ENCODE results near the gene SLC43A3. TPM values are rescaled to one million over a fixed set of nuclear protein-coding genes. Genes with fewer than 3 reads are reported as not detected.

Gene SLC43A3
- total RNA-seq, 2 experiments from 2014 or later, result 41.3 to 62.1 TPM

DNA sequence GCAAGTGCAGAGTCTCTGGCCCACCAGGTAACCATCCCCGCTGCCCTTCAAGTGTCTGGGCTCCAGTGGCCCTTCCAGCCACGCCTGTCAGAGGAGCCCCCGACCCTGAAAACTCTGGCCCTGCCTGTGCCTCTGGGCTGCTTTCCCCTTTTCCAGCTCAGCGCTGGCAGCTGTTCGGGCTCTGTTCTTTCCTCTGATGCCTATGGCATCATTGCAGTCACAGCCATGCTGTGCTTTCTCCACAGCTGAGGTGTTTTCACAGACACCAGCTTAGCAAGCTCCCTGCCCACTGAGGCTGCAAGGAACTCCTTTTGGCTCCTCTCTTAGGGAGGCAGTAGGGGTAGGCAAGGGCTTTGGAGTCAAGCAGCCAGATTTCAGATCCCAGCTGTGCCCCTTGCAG, 67.5 kb downstream of the SLC43A3 start:
- H3K9me3 ChIP-seq (ENCODE audit: low read length), result no peaks in the 10 kb centered on the region
- DNase-seq (ENCODE audit: low spot score), result no peak
- no peak overlapping the region for H2AFZ ChIP-seq (ENCODE audit: low read length)
- H4K20me1 ChIP-seq (ENCODE audit: insufficient read depth, low read length), result no peaks in the 10 kb centered on the region
- no peaks in the 10 kb centered on the region for H3K9me2 ChIP-seq (ENCODE audit: insufficient read depth, low read length)
- no peak overlapping the region for H3K4me3 ChIP-seq (ENCODE audit: low read depth, low read length, poor library complexity, severe bottlenecking)
- ChIA-PET CTCF (ENCODE audit: unreplicated experiment) (no interaction called here), POLR2A (interaction anchor here (0.6 kb wide), 1 partner anchor 14 kb away, joined by 3 read pairs; no protein-coding TSS in a partner anchor)
- H3K4me2 ChIP-seq (ENCODE audit: low read length), result no peak overlapping the region
- BruUV-seq (replicated peaks), result no TSS peak
- H3K4me1 ChIP-seq (ENCODE audit: insufficient read depth, low read length, poor library complexity, severe bottlenecking), result no peaks in the 10 kb centered on the region
- H3K36me3 ChIP-seq (ENCODE audit: insufficient read depth, low read length), result no peaks in the 10 kb centered on the region
- intact Hi-C loops (cut with micrococcal nuclease; ENCODE audit: unreplicated experiment), result no loop called here
- H3K27ac ChIP-seq (ENCODE audit: low read depth, low read length, poor library complexity, severe bottlenecking), result no peak overlapping the region
- no peak for TF ChIP-seq EZH2phosphoT487 (IDR thresholded peaks at IDR 0.05; ENCODE audit: borderline replicate concordance, low read depth, low read length)
- TF ChIP-seq, protein P1, sequence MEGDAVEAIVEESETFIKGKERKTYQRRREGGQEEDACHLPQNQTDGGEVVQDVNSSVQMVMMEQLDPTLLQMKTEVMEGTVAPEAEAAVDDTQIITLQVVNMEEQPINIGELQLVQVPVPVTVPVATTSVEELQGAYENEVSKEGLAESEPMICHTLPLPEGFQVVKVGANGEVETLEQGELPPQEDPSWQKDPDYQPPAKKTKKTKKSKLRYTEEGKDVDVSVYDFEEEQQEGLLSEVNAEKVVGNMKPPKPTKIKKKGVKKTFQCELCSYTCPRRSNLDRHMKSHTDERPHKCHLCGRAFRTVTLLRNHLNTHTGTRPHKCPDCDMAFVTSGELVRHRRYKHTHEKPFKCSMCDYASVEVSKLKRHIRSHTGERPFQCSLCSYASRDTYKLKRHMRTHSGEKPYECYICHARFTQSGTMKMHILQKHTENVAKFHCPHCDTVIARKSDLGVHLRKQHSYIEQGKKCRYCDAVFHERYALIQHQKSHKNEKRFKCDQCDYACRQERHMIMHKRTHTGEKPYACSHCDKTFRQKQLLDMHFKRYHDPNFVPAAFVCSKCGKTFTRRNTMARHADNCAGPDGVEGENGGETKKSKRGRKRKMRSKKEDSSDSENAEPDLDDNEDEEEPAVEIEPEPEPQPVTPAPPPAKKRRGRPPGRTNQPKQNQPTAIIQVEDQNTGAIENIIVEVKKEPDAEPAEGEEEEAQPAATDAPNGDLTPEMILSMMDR (conservative IDR thresholded peaks at IDR 0.05; ENCODE audit: low read length), result no peak
- no peaks in the 10 kb centered on the region for H3K79me2 ChIP-seq (ENCODE audit: insufficient read depth, low read depth, low read length)

DNA sequence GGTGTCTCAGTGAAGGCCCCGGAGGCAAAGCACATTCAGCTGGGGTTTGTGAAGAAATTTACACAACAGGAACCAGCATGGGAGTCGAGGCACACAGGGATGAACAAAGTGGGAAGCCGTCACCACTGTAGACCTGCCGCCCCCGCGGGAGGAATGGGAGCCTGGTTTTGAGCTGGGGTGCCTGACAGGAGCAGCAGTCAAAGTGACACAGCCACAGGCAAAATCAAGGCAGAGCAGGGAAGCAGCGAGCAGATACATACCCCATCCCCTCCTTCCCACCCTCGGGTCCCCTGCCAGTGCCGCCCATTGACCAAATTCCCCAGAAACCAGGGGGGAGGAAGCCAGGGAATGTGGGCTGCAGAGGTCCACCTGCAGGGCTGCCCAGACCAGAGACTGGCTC, 67.9 kb downstream of the SLC43A3 start:
- ChIA-PET POLR2A (no interaction called here), CTCF (ENCODE audit: unreplicated experiment) (no interaction called here)
- intact Hi-C loops (cut with micrococcal nuclease; ENCODE audit: unreplicated experiment), result no loop called here
- Histone ChIP-seq H3K79me2 (ENCODE audit: insufficient read depth, low read depth, low read length) (no peaks in the 10 kb centered on the region), H3K9me2 (ENCODE audit: insufficient read depth, low read length) (no peaks in the 10 kb centered on the region), H4K20me1 (ENCODE audit: insufficient read depth, low read length) (no peaks in the 10 kb centered on the region), H3K9me3 (ENCODE audit: low read length) (no peaks in the 10 kb centered on the region), H3K4me1 (ENCODE audit: insufficient read depth, low read length, poor library complexity, severe bottlenecking) (no peaks in the 10 kb centered on the region), H3K27ac (ENCODE audit: low read depth, low read length, poor library complexity, severe bottlenecking) (no peak overlapping the region), H3K36me3 (ENCODE audit: insufficient read depth, low read length) (no peaks in the 10 kb centered on the region), H3K4me3 (ENCODE audit: low read depth, low read length, poor library complexity, severe bottlenecking) (no peak overlapping the region), H3K4me2 (ENCODE audit: low read length) (no peak overlapping the region), H2AFZ (ENCODE audit: low read length) (no peak overlapping the region)
- DNase-seq (ENCODE audit: low spot score), result no peak
- BruUV-seq (replicated peaks), result no TSS peak
- no peak for TF ChIP-seq EZH2phosphoT487 (IDR thresholded peaks at IDR 0.05; ENCODE audit: borderline replicate concordance, low read depth, low read length)
- TF ChIP-seq, protein P1 (conservative IDR thresholded peaks at IDR 0.05; ENCODE audit: low read length), result no peak

DNA sequence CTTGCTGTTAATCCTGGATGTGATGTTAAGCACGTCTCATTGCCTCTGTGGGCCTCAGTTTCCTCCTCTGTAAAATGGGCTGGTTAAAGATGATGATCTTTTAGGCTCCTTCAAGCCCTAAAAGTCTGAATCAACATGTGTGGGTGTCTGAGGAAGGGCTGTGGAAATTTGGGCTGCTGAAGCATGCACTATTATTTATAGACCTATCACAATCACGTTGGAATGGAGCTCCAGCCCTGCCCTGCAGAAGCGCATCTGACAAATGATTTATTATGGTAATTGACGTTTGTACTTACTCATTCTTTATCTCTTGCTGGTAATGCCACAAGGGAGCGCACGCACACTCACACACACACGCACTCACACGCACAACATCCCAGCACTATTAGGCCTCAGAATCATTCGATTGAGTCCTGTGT, 68.4 kb downstream of the SLC43A3 start:
- no TSS peak for BruUV-seq (replicated peaks)
- TF ChIP-seq EZH2phosphoT487 (IDR thresholded peaks at IDR 0.05; ENCODE audit: borderline replicate concordance, low read depth, low read length), result no peak
- TF ChIP-seq, protein P1 (conservative IDR thresholded peaks at IDR 0.05; ENCODE audit: low read length), result no peak
- H3K4me3 ChIP-seq (ENCODE audit: low read depth, low read length, poor library complexity, severe bottlenecking), result no peak overlapping the region
- no peaks in the 10 kb centered on the region for H3K4me1 ChIP-seq (ENCODE audit: insufficient read depth, low read length, poor library complexity, severe bottlenecking)
- no peak overlapping the region for H3K4me2 ChIP-seq (ENCODE audit: low read length)
- no peak overlapping the region for H3K27ac ChIP-seq (ENCODE audit: low read depth, low read length, poor library complexity, severe bottlenecking)
- no peaks in the 10 kb centered on the region for H3K9me2 ChIP-seq (ENCODE audit: insufficient read depth, low read length)
- no peaks in the 10 kb centered on the region for H3K9me3 ChIP-seq (ENCODE audit: low read length)
- H4K20me1 ChIP-seq (ENCODE audit: insufficient read depth, low read length), result no peaks in the 10 kb centered on the region
- no peak for DNase-seq (ENCODE audit: low spot score)
- H2AFZ ChIP-seq (ENCODE audit: low read length), result no peak overlapping the region
- no peaks in the 10 kb centered on the region for H3K79me2 ChIP-seq (ENCODE audit: insufficient read depth, low read depth, low read length)
- no peaks in the 10 kb centered on the region for H3K36me3 ChIP-seq (ENCODE audit: insufficient read depth, low read length)
- ChIA-PET CTCF (ENCODE audit: unreplicated experiment) (no interaction called here), POLR2A (no interaction called here)
- intact Hi-C loops (cut with micrococcal nuclease; ENCODE audit: unreplicated experiment), result no loop called here
